Iris pigment epithelial cell (primary cell): ENCODE measurements around the gene ZNF213.
"Not testable (repeated sequence)": the region's sequence is repeated elsewhere in the genome, so short reads cannot be mapped to it uniquely, and the experiment has no call there.

Experiments
- DNase-seq: peaks from one replicate; pipeline ENCODE4 v3.0.0-alpha.2; 2011; ENCODE audit warnings: low read depth

ZNF213 gene

DNA sequence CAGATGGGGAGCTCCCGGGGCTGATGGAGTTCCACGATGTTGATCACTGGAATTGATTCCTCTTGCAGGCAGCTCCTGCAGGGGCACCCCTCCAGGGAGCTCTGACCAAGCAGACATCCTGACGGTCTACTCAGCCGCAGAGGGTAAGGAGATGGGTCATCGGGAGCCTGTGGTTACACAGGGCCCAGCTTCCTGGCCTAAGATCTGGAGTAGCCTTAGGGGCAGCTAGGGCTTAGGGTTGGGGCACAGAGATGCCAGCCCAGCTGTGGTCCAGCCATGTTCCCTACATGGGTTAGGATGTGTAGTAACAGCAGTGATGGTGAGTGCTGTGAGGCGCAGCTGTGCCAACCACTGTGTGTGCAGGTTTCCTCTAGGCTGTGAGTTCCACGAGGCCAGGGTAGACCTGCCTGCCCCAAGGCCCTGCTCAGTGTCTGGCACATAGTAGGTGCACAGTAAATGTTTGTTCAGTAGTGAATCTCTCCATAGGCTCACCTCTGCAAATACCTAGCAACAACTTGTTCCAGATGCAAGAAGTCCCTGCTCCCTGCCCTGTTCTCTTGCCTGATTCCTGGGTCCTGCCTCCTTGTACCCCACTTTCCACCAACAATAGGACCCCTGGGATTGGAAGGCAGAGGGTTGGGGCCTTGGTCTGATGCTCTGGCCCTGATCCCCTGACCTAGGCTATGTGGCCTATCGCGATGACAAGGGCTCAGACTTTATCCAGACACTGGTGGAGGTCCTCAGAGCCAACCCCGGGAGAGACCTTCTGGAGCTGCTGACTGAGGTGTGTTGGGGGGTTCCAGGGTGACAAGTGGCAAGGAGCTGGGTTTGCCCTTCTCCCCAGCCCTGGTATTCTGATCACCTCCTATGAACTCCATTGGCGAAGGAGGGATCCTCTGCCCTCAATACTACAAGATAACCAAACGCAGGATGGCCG is 13.7 kb downstream of the ZNF213 start:
- no peak for DNase-seq

DNA sequence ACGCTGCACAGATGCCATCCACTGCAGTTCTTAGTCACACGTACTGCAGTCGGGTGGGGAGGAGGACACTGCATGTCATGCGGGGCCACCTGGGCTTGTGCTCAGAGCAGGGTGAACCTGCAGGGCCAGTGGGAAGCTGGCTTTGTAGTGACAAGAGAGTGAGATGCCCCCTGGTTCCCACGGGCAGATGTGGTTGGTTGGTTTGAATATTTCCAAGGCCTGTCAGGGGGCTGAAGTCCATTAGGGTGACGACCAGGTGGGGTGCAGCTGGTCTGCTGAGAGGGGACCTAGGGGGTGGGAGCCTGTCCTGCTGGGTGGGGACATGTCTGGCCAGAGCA is 14.3 kb downstream of the ZNF213 start:
- DNase-seq = no peak

DNA sequence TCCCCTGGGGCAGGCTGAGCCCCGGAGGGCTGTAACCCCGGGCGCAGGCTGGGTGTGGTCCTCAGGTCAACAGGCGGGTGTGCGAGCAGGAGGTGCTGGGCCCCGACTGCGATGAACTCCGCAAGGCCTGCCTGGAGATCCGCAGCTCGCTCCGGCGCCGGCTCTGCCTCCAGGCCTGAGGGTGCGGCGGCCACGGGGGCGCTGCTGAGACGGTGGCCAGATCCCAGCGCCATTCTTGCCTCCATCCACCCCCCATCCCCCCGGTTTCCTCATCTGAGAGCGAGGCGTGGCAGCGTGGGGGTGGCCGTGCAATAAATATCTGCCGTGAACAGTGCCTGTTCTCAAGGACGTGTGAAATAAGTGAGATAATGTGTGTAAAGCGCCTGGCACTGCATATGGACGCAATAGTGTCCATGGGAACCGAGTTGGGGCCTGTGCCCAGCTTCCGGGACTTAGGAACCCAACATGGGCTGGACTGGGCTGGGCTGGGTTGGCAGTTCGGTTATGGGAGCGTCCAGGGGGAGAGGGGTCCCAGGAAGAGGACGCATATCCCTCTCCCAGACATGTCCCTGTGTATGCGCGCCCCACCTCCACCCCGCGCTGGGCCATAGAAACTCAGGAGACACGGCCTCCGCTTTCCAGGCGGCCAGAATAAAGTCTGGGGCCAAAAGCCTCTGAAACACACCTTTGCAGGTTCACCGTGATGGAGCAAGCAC is 15.0 kb downstream of the ZNF213 start:
- peak; percentile 78 for DNase-seq

DNA sequence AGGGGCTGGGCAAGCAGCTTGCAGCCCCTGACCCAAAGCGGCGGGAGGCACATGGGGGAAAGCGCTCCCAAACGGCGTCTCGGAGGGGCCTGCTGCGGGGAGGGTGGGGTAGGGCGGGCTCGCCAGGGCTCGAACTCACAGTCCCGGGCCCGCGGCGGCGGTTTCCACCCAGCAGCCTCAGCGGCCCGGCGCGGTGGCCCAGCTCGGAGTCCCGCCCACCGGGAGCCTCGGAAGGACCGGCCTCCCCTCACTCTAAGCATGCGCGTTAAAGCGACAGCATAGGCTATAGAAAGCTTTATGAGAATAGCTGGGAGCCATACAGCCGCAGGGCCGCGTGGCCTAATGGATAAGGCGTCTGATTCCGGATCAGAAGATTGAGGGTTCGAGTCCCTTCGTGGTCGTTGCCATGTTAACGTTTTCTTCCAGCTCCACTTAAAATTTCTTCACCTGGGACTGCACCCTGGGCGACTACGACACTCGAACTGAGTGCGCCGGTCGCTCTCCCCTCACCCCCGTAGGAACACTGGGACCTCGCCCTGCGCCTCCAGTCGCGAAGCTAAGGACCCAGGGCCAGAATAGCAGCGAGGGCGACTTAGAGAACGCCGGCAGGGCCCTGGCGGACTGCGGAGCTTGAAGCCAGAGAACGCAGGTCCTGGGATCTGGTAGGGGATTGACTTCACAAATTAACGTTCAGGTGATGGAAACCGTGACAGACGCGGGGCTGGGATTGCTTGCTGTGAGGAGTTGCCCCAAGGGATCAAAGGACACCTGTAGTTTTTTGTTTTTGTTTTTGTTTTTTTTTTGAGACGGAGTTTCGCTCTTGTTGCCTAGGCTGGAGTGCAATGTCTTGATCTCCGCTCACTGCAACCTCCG is 15.8 kb downstream of the ZNF213 start:
- peak; percentile 93 for DNase-seq

DNA sequence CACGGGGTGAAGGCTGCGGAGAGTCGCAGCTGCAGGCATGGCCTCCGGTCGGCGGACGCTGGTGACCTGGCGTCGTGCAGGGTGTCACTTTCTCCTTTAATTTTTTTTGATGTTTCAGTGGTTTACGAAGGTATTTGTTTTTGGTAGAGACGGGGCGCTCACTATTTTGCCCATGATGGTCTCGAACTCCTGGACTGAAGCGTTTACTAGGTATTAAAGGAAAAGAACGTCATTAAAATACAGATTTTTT is 17.1 kb downstream of the ZNF213 start:
- DNase-seq = no peak

DNA sequence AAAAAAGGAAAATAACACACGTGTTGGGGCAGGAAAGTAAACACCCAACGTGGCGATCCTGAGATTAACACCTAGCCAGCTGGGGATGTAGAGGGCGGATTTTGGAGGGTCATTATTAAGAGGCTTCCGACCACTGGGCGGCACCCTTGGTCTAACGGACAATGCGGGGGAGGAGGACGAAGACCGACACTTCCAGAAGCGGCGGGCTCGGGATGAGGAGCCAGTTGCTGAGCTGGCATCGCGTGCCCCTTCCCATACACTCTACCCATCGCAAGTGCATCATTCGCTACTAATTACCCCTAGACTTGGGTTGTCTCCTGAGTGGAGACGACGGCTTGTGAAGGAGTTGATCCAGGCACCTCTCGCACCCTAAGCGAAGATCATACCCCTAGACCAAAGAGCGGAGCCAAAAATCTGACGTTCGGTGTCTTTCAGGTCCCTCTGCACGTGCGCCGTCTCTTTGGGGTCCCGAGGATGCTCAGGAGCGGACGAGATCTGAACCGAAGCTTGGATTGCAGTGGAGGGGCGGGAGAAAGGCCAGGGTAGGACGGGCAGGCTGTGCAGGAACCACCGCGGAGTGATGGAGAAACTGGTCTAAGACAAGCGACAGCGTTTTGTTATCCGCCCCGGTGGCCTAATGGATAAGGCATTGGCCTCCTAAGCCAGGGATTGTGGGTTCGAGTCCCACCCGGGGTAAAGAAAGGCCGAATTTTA is 17.6 kb downstream of the ZNF213 start:
- peak; percentile 86 for DNase-seq

DNA sequence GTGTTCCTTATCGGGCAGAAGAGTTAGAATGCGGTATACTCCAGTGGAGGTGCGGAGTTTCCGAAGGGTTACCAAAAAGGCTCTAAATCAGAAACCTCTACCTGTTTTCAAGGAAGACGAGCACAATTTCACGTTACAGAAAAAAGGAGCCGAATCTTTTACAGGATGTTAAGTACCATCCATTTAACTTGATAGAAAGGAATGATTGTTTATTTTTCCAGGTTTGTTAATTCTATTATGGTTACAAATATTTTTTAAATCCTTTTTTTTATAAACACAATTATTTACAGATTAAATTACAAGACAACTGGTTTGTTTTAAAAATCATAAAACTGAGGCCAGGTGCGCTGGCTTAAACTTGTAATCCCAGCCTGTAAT is 18.2 kb downstream of the ZNF213 start:
- no peak for DNase-seq

DNA sequence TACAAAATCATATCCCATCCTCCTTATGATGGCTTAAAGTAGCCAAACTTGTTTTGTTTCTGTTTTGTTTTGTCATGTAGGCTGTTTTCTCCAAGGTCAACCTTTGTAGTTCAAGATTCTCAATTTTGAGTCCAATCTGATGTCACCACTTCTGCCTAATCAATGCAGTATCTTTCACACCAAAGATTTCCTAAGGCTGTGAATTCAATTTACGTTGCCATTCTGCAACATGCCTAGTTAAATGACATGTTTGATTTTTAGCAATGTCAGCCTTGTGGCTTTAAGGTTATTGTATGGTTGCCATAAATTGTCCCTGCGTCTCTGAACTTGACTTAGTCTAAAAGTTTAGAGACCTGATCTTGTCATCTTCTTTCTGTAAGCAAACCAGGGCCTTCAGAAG is 20.4 kb downstream of the ZNF213 start:
- DNase-seq = no peak

DNA sequence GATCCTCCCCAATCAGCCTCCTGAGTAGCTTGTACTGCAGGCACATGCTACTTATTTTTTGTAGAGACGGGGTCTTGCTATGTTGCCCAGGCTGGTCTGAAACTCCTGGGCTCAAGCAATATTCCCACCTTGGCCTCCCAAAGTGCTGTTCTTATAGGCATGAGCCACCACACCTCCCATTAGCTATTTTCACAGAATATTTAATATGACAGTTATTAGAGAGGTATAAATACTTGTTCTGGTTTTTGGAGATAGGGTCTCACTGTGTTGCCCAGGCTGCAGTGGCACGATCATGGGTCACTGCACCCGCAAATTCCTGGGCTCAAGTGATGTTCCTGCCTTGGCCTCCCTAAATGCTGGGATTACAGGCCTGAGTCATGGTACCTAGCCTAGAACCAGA is 21.1 kb downstream of the ZNF213 start:
- no peak for DNase-seq

DNA sequence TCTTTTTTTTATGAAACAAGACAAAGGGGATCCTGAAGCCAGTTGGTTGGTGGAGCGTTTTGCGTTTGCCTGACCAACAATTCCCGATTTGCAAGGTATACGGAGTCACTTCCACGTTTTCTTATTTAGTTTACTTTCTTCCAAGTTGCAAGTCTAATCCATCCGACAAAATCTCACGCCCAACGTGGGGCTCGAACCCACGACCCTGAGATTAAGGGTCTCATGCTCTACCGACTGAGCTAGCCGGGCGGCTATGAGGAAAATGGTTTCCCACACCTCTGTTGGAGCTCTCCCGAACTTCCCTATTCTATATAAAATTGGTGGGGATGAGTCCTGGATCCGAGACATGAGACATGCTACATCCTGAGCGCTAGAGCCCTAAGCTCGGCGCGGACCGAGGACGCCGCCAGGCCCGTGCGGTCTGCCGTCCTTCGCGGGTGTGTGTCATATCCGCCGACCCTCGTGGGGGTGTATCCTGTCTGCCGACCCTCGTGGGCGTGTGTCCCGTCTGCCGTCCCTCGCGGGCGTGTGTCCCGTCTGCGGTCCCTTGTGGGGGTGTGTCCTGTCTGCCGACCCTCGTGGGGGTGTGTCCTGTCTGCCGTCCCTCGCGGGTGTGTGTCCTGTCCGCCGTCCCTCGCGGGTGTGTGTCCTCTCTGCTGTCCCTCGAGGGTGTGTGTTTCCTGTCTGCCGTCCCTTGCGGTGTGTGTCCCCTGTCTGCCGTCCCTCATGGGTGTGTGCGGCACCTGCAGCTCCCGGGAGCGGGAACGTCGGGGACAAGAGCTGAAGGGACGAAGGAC is 22.6 kb downstream of the ZNF213 start:
- DNase-seq = peak; percentile 97

DNA sequence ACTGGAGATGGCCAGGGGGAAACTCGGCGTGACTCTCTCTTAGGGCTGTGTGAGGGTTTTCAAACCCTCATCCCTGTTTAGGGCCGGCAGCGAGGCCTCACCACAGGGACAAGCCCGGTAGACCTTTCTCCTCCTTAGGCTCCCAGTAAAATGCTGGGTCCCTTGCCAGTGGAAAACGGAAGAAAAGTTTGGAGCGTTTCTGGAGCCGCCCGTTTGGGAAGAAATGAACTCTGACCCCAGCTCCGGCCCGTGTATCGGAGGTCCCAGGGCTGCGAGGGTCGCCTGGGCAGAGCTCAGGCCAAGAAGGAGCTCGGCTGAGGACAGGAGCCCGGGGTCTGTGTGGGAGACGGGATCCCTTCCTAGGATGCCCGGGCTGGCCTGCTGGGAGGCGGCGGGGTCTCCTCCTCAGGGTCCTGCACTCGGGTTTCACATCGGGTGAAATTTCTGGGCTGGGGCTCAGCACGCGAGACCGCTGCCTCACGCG is 23.2 kb downstream of the ZNF213 start:
- no peak for DNase-seq

DNA sequence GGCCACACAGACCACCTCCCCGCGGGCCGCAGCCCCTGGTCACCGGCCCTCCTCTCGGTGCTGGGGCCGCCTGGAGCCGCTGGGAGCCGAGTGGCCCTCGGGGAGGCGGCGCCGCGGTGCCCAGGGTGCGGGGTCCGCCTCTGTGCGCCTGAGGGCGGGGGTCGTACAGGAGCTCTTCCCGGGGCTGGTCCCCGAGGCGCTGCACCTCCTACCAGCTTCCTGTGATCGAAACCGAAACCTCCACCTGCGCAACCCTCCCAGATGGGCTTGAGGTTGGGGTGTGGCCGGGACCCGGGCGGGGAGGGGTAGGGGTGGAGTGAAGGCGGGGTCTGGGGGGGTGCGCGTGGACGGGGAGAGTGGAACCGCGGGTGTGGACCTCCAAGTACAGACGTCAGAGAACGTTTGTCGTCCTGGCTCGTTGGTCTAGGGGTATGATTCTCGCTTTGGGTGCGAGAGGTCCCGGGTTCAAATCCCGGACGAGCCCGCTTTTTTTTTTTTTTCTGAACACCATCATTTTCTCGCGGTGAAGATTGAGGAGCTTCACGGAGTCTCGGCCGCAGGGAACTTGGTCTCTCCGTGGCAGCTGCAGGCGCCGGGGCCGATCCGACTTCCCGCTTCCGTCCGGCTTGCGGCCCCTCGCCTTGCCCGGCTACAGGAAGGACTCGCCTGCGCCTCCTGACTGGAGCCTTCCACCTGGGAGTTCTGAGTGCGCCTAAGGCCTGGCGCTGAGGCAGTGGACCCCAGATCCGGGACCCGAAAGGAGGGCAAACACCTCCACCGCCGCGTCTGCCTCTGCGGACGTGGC is 23.9 kb downstream of the ZNF213 start:
- peak; percentile 89 for DNase-seq

DNA sequence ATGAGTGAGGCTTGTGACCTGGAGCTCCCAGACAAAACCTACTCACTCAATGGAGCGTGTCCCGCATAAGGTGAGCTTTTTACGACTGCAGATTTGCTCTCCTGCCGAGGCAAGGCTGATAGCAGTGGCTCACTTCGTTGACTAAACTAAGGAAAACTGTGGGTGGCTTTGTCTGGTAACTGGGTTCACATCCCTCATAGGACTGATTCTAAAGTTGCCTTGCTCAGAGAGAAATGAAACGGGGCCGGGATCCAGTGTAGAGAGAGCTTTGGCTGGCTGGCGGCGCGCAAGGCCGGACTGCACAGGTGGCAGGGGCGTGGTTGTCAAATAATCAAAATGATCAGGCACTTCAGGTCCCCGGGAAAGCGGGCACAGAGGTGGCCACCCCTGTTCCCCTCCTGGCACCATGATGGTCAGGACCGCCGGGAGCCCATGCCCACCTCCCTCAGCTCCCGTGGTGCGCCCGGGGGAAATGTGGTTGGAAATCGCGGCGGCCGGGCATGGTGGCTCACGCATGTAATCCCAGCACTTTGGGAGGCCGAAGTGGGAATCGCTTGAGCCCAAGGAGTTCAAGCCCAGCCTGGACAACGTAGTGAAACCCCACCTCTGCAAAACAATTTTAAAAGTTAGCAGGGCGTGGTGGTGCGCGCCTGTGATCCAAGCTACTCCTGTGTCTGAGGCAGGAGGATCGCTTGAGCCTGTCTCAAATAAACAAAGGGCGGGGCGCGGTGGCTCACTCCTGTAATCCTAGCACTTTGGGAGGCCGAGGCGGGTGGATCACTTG is 26.6 kb downstream of the ZNF213 start:
- no peak for DNase-seq

DNA sequence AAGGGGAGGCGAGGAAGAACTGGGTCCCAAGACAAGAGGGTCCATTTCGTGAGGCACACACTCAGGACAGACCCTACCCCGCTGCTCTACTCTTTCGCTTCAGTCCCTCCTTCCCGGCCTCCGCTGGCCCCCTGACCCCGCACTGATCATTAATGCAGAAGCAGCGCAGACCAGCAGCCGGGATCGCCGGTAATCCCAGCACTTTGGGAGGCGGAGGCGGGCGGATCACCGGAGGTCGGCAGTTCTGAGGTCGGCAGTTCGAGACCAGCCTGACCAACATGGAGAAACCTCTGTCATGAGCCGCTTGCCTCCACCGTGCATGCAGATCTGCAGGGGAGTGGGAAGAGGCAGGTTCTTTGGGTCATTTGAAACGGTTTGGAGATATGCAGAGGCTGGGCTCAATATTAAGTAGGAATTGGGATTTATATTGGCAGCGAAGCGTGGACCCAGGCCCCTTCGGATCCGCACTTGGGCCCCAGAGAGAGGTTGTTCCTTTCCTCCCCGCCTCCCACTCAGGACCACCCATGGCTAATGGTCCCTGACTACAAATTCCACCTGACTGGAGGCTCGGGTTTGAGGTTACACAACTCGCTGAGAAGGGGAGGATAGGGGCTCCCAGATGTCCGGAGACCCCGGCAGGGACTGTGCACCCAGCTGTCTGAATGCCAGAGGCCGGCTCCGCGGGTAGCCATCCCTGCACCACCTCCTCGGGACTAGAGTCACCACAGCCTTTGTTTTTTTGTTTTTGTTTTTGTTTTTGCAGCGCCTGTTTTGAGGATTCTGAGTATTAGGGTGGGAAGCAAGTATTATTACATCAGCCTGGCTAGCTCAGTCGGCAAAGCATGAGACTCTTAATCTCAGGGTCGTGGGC is 29.5 kb downstream of the ZNF213 start:
- no peak for DNase-seq

DNA sequence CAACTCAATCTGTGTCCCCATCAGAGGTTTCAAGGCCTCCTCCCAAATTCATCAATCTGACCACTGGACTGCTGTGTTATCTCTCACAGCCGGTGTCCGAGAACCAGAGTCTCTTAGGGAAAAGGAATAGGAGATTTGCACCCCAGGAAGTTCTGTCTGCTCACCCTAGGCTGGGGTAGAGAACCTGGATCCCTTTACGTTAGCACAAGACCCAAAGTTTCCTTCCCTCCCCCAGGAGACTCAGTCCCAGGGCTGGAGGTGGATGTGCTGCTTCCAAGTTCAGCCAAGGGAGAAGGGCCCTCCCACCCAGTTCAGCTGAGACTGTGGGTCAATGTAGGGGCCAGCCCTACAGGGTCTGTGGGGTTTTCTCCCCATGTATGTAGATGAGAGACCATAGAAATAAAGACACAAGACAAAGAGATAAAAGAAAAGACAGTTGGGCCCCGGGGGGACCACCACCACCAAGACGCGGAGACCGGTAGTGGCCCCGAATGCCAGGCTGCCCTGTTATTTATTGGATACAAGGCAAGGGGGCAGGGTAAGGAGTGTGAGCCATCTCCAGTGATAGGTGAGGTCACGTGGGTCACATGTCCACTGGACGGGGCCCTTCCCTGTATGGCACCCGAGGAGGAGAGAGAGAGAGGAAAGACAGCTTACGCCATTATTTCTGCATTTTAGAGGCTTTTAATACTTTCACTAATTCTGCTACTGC is 30.4 kb downstream of the ZNF213 start:
- no peak for DNase-seq

DNA sequence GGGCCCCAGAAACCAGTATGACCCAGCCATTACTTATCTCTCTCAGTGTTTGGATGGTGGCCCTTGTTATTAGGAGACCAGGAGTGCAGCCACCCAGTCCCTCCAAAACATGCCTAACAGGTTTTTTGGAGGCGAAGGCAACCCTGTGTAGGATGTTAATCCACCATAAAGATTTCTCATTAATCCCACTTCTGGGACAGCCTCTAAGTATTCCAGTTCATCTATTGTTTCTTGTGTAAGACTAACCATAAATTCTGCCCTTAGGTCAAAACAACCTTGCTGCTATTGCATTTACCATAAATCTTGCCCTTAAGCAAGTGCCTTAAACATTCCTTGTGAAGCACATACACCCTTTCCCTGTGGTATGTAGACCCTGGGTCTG is 31.7 kb downstream of the ZNF213 start:
- no peak for DNase-seq

DNA sequence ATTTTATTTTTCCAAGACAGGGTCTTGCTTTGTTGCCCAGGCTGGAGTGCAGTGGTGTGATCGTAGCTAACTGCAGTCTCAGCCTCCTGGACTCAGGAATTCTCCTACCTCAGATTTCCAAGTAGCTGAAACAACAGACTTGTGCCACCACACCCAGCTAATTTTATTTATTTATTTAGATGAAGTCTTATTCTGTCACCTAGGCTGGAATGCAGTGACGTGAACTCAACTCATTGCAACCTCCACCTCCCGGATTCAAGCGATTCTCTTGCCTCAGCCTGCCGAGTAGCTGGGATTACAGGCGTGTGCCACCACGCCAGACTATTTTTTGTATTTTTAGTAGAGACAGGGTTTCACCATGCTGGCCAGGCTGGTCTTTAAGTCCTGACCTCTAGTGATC is 33.9 kb downstream of the ZNF213 start:
- DNase-seq = not testable (repeated sequence)
